Stimulated activated CD8-positive, alpha-beta memory T cell treated with anti-CD3 and anti-CD28 coated beads, Interleukin-4, amount 100 ng/mL, for 24 hours (primary cell): ENCODE measurements around the gene GDF9.
A peak's percentile ranks its signal among the peaks of the same experiment; 100 is the strongest.

Experiments used
- DNase-seq: peaks from one replicate; pipeline ENCODE4 v3.0.0-alpha.2; 2020; ENCODE audit warnings: low read depth

GDF9 gene

GRCh38 chr5:132838516-132839282 lies 27.6 kb downstream of the GDF9 start:
- DNase-seq, result no peak

- no peak for DNase-seq
These were observed 28.4 kb downstream of the GDF9 start for GRCh38 chr5:132837868-132838267.

GRCh38 chr5:132836852-132837251 lies 29.4 kb downstream of the GDF9 start:
- DNase-seq, result no peak

GRCh38 chr5:132834057-132834456 lies 32.2 kb downstream of the GDF9 start:
- no peak for DNase-seq

- no peak for DNase-seq
These were observed 33.7 kb downstream of the GDF9 start for GRCh38 chr5:132832612-132833011.

- DNase-seq, result no peak
These were observed 35.0 kb downstream of the GDF9 start for GRCh38 chr5:132831095-132831860.

- no peak for DNase-seq
These were observed 35.7 kb downstream of the GDF9 start, which contains the start of gene SHROOM1 for GRCh38 chr5:132830436-132831094. Gene SHROOM1, minus strand, starts transcription at chr5:132830647. Its CDS starts 4,507 bp downstream, at chr5:132826140.

GRCh38 chr5:132829742-132830435 lies 36.4 kb downstream of the GDF9 start:
- DNase-seq, result peak; percentile 60

GRCh38 chr5:132828846-132829494 lies 37.3 kb downstream of the GDF9 start:
- DNase-seq, result no peak

- DNase-seq, result no peak
These were observed 38.2 kb downstream of the GDF9 start for GRCh38 chr5:132827943-132828673.

- no peak for DNase-seq
These were observed 39.7 kb downstream of the GDF9 start for GRCh38 chr5:132826424-132827082.

GRCh38 chr5:132825834-132826391 lies 40.4 kb downstream of the GDF9 start:
- DNase-seq, result no peak

- no peak for DNase-seq
These were observed 41.0 kb downstream of the GDF9 start for GRCh38 chr5:132825033-132825833.

GRCh38 chr5:132824426-132824825 lies 41.8 kb downstream of the GDF9 start:
- no peak for DNase-seq

- no peak for DNase-seq
These were observed 42.7 kb downstream of the GDF9 start for GRCh38 chr5:132823481-132824050.

- no peak for DNase-seq
These were observed 43.4 kb downstream of the GDF9 start for GRCh38 chr5:132822650-132823480.

GRCh38 chr5:132821791-132822190 lies 44.5 kb downstream of the GDF9 start:
- no peak for DNase-seq

GRCh38 chr5:132821350-132821749 lies 44.9 kb downstream of the GDF9 start:
- no peak for DNase-seq
